G401 (cell line): ENCODE data around the gene ACAD10. TPM values are rescaled to one million over a fixed set of nuclear protein-coding genes. Genes with fewer than 3 reads are reported as not detected.

Experiments used
- DNase-seq: peaks from one replicate; pipeline ENCODE4 v3.0.0-alpha.2; 2015; ENCODE audit warnings: low spot score
- in situ Hi-C: cut with HindIII; loops from 2 replicates; pipeline ENCODE4 v1.10.0; 2016; ENCODE audit warnings: low sequenced_read_pairs, mixed read lengths
- total RNA-seq: library from RNA; depleted of rRNA; stranded (reverse); fragments of >200 nt; shearing (Covaris generic); gene quantifications from 2 replicates; pipeline ENCODE4 v1.2.3, GENCODE V29; 2014

The ACAD10 gene
- total RNA-seq, 1 experiment from 2014 or later, result 39.2 TPM

DNA sequence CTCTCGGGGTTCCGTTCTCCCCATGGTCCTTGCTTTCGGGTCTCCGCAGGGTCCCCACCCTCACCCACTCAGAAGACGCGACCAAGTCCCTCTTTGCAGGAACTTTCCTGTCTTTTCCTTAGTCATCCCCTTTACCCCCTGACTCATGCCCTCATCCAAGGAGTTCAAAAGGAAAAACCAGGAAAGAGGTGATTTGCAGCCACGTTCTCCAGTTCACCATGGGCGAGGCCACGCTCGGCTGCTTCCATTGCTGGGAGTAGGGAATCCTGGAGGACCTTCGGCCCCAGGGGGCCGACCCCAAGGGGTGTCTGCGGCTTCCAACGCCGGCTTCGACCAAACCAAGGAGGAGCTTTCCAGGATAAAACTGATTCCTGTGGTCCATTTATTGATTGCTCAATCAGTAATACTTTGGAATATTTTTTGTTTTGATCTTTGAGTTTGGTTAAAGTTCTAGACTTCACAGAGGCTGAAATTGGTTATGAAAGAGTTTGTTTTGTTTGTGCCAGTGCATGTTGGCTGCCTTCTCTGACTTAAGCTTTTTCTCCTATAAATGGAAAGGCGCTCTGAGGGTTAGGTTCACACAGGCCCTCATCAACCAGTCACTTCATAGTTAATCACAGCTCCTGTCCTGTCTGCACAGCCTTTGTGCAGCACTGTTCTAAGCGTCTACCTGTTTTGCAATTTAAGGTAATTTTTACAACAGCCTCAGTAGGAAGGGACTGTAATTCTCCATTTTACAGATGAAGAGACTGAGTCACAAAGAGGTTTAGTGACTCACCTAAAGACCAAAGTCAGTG lies 81.7 kb downstream of the ACAD10 start:
- DNase-seq, result peak; percentile 32
- in situ Hi-C loops, result no loop called here

- no peak for DNase-seq
- in situ Hi-C loops, result no loop called here
Observed at GRCh38 chr12:111768159-111768895, 82.5 kb downstream of the ACAD10 start.

DNA sequence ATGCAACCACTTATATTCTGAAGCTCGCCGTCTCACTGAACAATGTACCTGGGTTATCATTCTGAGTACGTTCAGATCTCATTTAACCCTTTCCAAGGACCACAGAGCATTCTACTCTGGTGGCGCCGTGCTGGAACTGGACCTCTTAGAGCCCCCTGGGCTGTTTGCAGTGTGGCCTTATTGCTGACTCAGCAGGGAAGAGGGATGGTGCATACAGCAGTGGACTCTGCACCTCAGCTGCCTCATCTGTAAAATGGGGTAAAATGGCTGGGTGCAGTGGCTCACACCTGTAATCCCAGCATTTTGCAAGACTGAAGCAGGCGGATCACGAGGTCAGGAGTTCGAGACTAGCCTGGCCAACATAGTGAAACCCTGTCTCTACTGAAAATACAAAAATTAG lies 83.7 kb downstream of the ACAD10 start:
- in situ Hi-C loops, result no loop called here
- DNase-seq, result no peak

GRCh38 chr12:111773801-111774551 lies 88.1 kb downstream of the ACAD10 start:
- no peak for DNase-seq
- in situ Hi-C loops, result no loop called here

DNA sequence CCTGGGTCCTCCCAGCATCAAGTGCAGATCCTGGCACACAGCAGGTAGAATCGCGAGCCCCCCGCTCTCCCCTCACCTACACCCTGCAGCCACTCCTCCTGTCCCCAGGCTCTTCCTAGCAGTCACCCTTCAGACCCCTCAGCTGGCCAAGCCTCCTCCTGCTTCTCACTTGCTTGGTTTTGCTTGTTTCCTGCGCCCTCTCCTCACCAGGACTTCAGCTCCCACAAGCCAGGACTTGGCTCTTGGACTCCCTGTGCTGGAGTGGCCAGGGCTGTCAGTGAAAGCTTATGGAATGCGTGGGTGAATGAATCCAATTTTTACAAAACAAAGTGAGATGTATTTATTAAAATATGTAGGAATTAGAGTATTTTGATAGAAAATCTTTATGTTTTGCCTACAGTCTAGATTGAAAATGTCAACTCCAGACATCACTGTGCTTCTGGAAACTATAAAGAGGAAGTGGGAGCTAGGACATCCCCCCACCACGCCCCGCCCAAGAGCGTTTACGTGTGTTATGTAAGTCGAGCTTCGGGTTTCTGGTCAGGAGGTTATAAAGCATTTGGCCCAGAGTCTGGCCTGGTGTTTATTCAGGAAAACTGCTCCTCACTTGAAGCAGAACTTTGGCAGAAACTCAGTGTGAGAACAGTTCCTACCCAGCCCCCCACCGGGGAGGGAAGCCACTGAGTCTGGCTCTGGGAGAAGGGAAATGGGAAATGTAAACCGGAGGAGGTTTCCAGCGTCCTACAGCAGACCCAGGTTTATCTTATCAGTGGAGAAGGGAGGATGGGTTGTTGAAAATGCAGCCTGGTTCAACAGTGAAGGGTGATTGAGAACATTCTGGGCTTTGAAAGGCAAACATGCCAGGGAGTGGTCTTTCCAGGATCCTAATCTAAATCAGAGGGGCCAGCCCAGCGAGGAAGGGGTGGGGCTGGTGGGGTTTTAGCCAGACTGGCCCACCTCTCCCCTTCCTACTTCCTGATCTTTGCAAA lies 89.6 kb downstream of the ACAD10 start:
- in situ Hi-C loops, result no loop called here
- peak; percentile 29 for DNase-seq

DNA sequence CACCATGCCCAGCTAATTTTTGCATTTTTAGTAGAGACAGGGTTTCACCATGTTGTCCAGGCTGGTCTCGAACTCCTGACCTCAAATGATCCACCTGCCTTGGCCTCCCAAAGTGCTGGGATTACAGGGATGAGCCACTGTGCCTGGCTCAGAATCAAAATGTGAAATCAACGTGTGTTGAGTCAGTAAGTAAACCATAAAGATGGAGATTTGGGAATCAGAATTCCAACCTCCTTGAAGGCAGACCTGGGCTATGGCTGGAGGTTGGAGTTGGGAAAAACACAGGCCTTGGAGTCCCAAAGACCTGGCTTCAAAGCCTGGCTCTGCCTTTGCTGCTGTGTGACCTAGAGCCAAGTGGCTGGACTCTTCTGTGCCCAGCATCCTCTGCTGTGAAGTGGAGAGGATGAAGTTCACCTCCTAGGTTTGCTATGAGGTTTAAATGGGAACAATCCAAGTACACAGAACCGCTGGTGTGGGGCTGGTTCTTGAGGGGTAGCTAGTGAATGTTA lies 91.0 kb downstream of the ACAD10 start:
- no peak for DNase-seq
- in situ Hi-C loops, result no loop called here

- DNase-seq, result no peak
- in situ Hi-C loops, result no loop called here
Observed at GRCh38 chr12:111777345-111778045, 91.6 kb downstream of the ACAD10 start.

- no peak for DNase-seq
- in situ Hi-C loops, result no loop called here
Observed at GRCh38 chr12:111780166-111780565, 94.3 kb downstream of the ACAD10 start.

DNA sequence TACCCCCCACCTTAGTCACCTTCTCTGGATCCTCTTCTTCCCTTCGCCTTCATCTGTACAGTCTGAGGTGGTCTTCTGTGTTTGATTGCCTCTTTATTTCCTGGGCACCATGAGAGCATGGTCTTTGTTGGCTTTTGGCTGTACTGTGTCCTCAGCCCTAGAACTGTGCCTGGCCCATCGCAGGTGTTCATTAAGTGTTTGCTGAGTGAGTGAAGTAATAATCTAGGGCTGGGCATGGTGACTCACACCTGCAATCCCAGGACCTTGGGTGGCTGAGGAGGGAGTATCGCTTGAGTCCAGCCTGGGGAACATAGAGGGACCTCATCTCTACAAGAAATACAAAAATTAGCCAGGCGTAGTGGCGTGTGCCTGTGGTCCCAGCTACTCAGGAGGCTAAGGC lies 94.8 kb downstream of the ACAD10 start:
- DNase-seq, result no peak
- in situ Hi-C loops, result no loop called here

DNA sequence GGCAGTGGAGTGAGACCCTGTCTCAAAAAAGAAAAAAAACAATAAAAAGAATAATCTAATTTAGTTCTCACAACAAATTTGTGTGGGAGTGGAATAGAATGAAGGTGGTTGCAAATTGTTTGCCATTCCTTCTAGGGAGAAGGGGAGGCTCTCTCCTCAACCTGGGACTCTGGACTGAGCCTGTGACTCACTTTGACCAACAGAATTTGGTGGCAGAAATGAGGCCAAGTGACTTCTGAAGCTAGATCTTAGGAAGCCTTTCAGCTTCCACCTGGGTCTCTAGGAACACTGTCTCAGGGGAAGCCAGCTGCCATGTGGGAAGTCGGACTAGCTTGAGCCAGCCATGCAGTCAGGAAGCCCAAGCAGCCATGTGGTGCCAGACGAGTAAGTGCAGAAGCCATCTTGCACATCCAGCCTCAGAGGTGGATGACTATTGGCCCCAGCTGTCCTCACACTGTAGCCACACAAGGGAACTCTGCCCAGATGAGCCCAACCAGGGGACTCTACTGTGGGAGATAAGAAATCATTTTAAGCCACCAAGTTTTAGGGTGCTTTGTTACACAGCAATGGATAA lies 95.3 kb downstream of the ACAD10 start:
- DNase-seq, result no peak
- in situ Hi-C loops, result no loop called here

DNA sequence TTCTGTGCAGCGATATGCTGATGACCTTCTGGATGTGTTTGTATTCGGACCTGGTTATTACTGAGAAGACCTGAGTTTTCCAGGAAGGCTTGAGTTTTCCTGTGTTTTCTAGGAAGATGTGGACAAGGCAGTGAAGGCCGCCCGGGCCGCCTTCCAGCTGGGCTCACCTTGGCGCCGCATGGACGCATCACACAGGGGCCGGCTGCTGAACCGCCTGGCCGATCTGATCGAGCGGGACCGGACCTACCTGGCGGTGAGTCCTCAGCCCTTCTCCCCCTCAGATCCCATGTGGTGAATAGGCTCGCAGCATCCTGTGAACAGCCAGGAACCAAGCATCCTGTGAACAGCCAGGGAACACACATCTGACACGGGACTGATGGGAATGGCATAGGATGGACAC lies 97.2 kb downstream of the ACAD10 start:
- in situ Hi-C loops, result no loop called here
- DNase-seq, result no peak

- in situ Hi-C loops, result no loop called here
- DNase-seq, result no peak
Observed at GRCh38 chr12:111784953-111785352, 99.1 kb downstream of the ACAD10 start.

DNA sequence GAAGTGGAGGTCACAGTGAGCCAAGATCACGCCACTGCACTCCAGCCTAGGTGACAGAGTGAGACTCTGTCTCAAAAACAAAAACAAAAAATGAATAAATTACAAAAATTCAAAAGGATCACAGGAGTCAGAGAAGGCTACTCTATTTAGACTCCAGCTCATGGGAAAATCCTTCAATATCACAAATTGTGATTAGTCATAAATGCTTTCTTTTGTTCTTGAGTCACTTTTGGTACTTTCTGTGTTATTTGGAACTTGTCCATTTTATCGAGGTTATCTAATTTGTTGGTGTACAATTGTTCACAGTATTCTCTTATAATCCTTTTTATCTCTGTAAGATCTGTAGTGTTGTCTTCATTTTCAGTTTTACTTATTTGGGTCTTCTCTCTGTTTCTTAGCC lies 99.8 kb downstream of the ACAD10 start:
- no peak for DNase-seq
- in situ Hi-C loops, result no loop called here

DNA sequence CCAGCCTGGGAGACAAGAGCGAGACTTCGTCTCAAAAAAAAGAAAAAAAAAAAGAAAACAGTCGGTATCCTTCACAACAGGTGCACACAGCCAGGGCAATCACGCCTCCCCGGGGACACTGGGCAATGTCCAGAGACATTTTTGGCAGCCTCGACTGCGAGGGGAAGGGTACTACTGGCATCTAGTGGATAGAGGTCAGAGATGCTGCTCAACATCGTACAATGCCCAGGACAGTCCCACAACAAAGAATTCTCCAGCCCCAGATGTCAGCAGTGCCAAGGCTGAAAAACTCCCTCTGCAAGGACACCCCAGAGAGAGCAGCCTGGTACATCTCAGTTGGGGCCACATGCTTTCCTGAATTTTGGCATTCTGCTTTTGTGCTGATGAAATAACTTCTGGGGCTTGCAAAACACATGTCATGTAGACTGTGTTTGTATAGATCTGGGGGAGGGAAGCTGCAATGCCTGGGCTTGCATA lies 102.4 kb downstream of the ACAD10 start:
- in situ Hi-C loops, result no loop called here
- peak; percentile 46 for DNase-seq

- no peak for DNase-seq
- in situ Hi-C loops, result no loop called here
Observed at GRCh38 chr12:111789779-111790178, 103.9 kb downstream of the ACAD10 start.

DNA sequence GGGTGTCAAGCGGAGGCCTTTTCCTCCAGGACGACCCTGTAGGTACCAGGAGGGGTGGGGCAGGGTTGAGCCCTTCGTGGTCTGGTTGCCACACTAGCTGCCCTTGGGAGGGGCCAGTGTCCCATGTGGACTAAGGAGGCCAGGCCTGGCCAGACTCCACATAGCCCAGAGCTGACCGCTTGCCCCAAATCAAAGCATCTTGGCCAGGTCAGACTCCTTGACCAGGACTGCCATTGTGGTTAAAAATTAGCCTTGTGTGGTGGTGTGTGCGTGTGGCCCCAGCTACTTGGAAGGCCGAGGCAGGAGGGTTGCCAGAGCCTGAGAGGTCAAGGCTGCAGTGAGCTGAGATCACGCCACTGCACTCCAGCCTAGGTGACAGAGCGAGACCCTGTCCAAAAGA lies 105.7 kb downstream of the ACAD10 start:
- in situ Hi-C loops, result no loop called here
- DNase-seq, result no peak

GRCh38 chr12:111792155-111792855 lies 106.5 kb downstream of the ACAD10 start:
- in situ Hi-C loops, result no loop called here
- DNase-seq, result no peak
